Liver (tissue), 3 donors: ENCODE results near the gene ZNF879.

Experiments used
- EGR1 ChIP-seq, 2 donors: IDR thresholded peaks; 2 replicates each; pipeline ENCODE4 v1.6.1; 2016 to 2018; ENCODE audit warnings: antibody characterized with exemption in 2 of 2, low read depth in 2 of 2
- FOXA1 ChIP-seq: IDR thresholded peaks from 2 replicates; pipeline ENCODE4 v1.6.1; 2016; ENCODE audit warnings: antibody characterized with exemption
- GABPA ChIP-seq, 2 donors: IDR thresholded peaks in 1 of 2; conservative IDR thresholded peaks in 1 of 2; 2 replicates each; pipeline ENCODE4 v1.6.1; 2016; ENCODE audit warnings: antibody characterized with exemption in 2 of 2, mild to moderate bottlenecking in 1 of 2, moderate library complexity in 1 of 2
- HNF4G ChIP-seq: IDR thresholded peaks from 2 replicates; pipeline ENCODE4 v1.6.1; 2016; ENCODE audit warnings: antibody characterized with exemption
- JUND ChIP-seq, 2 donors: IDR thresholded peaks; 2 replicates each; pipeline ENCODE4 v1.6.1; 2016; ENCODE audit warnings: antibody characterized with exemption in 2 of 2
- MAX ChIP-seq: IDR thresholded peaks from 2 replicates; pipeline ENCODE4 v1.6.1; 2016; ENCODE audit warnings: antibody characterized with exemption
- RAD21 ChIP-seq, 2 donors: IDR thresholded peaks; 2 replicates each; pipeline ENCODE4 v1.6.1; 2016; ENCODE audit warnings: antibody characterized with exemption in 2 of 2, mild to moderate bottlenecking in 2 of 2
- REST ChIP-seq: IDR thresholded peaks from 2 replicates; pipeline ENCODE4 v1.6.1; 2016; ENCODE audit warnings: antibody characterized with exemption, mild to moderate bottlenecking
- SP1 ChIP-seq: IDR thresholded peaks from 2 replicates; pipeline ENCODE4 v1.6.1; 2018; ENCODE audit warnings: antibody characterized with exemption, mild to moderate bottlenecking
- TAF1 ChIP-seq: conservative IDR thresholded peaks from 2 replicates; pipeline ENCODE4 v1.6.1; 2016; ENCODE audit warnings: antibody characterized with exemption, mild to moderate bottlenecking
- YY1 ChIP-seq: IDR thresholded peaks from 2 replicates; pipeline ENCODE4 v1.6.1; 2016; ENCODE audit warnings: antibody characterized with exemption, mild to moderate bottlenecking
- ZBTB33 ChIP-seq: IDR thresholded peaks from 2 replicates; pipeline ENCODE4 v1.6.1; 2016; ENCODE audit warnings: antibody characterized with exemption
- TF ChIP-seq, protein P1 (sequence below): fragments of 150-350 bp; IDR thresholded peaks from 2 replicates; pipeline ENCODE4 v1.5.1; 2017; ENCODE audit warnings: improper control_type of control experiment, low read depth, low read length; ENCODE audit not compliant: missing input control
- donor health status: healthy.
- donor health status: healthy.

DNA sequence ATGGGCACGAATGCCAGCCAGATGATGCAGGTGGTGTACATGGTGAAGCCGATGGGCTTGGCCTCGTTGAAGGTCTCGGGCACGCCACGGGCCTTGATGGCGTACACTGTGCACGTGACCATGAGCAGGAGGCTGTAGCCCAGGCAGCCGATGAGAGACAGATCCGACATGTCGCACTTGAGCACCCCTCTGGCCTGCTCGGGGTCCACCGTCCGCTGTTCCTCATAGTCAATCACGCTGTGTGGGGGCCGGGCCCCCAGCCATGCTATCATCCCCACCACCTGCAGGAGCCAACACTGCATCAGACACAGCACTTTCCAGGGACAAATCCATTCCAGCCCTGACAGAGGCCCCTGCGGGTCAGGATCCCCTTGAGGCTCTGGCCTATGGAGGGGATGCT is 40.7 kb upstream of the ZNF879 start:
- TF ChIP-seq, protein P1, sequence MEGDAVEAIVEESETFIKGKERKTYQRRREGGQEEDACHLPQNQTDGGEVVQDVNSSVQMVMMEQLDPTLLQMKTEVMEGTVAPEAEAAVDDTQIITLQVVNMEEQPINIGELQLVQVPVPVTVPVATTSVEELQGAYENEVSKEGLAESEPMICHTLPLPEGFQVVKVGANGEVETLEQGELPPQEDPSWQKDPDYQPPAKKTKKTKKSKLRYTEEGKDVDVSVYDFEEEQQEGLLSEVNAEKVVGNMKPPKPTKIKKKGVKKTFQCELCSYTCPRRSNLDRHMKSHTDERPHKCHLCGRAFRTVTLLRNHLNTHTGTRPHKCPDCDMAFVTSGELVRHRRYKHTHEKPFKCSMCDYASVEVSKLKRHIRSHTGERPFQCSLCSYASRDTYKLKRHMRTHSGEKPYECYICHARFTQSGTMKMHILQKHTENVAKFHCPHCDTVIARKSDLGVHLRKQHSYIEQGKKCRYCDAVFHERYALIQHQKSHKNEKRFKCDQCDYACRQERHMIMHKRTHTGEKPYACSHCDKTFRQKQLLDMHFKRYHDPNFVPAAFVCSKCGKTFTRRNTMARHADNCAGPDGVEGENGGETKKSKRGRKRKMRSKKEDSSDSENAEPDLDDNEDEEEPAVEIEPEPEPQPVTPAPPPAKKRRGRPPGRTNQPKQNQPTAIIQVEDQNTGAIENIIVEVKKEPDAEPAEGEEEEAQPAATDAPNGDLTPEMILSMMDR = no peak
- no peak for TF ChIP-seq MAX
- no peak for TF ChIP-seq REST
- no peak for TF ChIP-seq TAF1
- TF ChIP-seq GABPA (IDR thresholded peaks at IDR 0.05 in 1 of 2, conservative IDR thresholded peaks at IDR 0.05 in 1 of 2) = no peak
- no peak for TF ChIP-seq RAD21 (IDR thresholded peaks at IDR 0.05)
- TF ChIP-seq ZBTB33 = no peak
- TF ChIP-seq JUND (IDR thresholded peaks at IDR 0.05) = no peak
- TF ChIP-seq HNF4G = no peak
- TF ChIP-seq EGR1 (IDR thresholded peaks at IDR 0.05; ENCODE audit: low read depth in 2 of 2) = no peak
- no peak for TF ChIP-seq FOXA1
- no peak for TF ChIP-seq SP1
- no peak for TF ChIP-seq YY1
